K562 (cell line): ENCODE data around the gene SUDS3. TPM values are rescaled to one million over a fixed set of nuclear protein-coding genes. Genes with fewer than 3 reads are reported as not detected.
A peak's percentile ranks its signal among the peaks of the same experiment; 100 is the strongest.

ENCODE experiments used
- ATAC-seq: fragments of 200-7000 bp; cut with Tn5 transposase; 3 replicates; pipeline ENCODE4 v1.9.1; 2020; ENCODE audit warnings: moderate library complexity
- BruUV-seq: library from RNA; stranded (reverse); fragments of 400-500 nt; replicated peaks from 2 replicates; lab custom pipeline; 2021; lab: Mats Ljungman, UMichigan
- CTCF ChIA-PET: fragments of 300-600 bp; formaldehyde crosslinking; extraction: SDS; loops from one replicate; lab custom pipeline; 2021; ENCODE audit warnings: low intra/inter-chr PET ratio; lab: Yijun Ruan, JAX
- POLR2A ChIA-PET: fragments of 300-600, 350-650 bp; sonication (Branson Sonifier 250); formaldehyde crosslinking; extraction: SDS; loops from one replicate; lab custom pipeline; 2021; ENCODE audit warnings: antibody characterized with exemption, inconsistent platforms; lab: Yijun Ruan, JAX
- DNase-seq, 4 experiments: peaks; one replicate each; pipeline versions ENCODE4 v3.0.0 to v3.0.0-alpha.2; 2011 to 2018; ENCODE audit warnings: low spot score in 3 of 4, mixed read lengths in 3 of 4; ENCODE audit errors: extremely low read depth in 1 of 4
- FAIRE-seq: peaks from 2 replicates; lab custom pipeline; 2011; peaks lifted over from hg19 to GRCh38; lab: Jason Lieb, UNC
- H2AFZ ChIP-seq: 2 replicates; pipeline ENCODE4 v1.6.0; 2011; ENCODE audit warnings: low read depth, low read length, control low read depth, inconsistent platforms
- H3K27ac ChIP-seq: fragments of 200-600 bp; 3 replicates; pipeline ENCODE4 v1.8.0; 2011; ENCODE audit warnings: low read depth, mild to moderate bottlenecking, control low read depth, inconsistent platforms, low read length, moderate library complexity, mixed read lengths; ENCODE audit errors: extremely low read depth
- H3K27me3 ChIP-seq, 2 experiments: fragments of 300-600 bp in 1 of 2; 2 replicates in 1 of 2; 3 replicates in 1 of 2; pipeline versions ENCODE4 v1.6.0 to v1.8.0; 2011; ENCODE audit warnings: inconsistent platforms in 2 of 2, low read length in 2 of 2, mild to moderate bottlenecking in 1 of 2, mixed read lengths in 1 of 2, moderate library complexity in 1 of 2; ENCODE audit not compliant: control insufficient read depth in 2 of 2, insufficient read depth in 2 of 2
- H3K36me3 ChIP-seq: fragments of 300-600 bp; 3 replicates; pipeline ENCODE4 v1.8.0; 2011; ENCODE audit warnings: mild to moderate bottlenecking, low read length, inconsistent platforms; ENCODE audit not compliant: control insufficient read depth, insufficient read depth
- H3K4me1 ChIP-seq, 2 experiments: fragments of 200-600 bp in 1 of 2; replicated peaks in 1 of 2; 2 replicates in 1 of 2; 3 replicates in 1 of 2; pipeline versions ENCODE4 v1.5.1 to v1.8.0; 2011; ENCODE audit warnings: inconsistent platforms in 2 of 2, low read length in 2 of 2, mild to moderate bottlenecking in 1 of 2, mixed read lengths in 1 of 2, moderate library complexity in 1 of 2; ENCODE audit not compliant: control insufficient read depth in 2 of 2, insufficient read depth in 2 of 2
- H3K4me2 ChIP-seq: 2 replicates; pipeline ENCODE4 v1.6.1; 2011; ENCODE audit warnings: low read length, control low read depth, inconsistent platforms, mixed read lengths; ENCODE audit not compliant: insufficient read depth
- H3K4me3 ChIP-seq: fragments of 200-600 bp; sonication (generic), shearing (Covaris generic); 2 replicates; pipeline ENCODE4 v1.5.1; 2016; ENCODE audit warnings: control low read depth, inconsistent platforms
- H3K79me2 ChIP-seq: fragments of 200-600 bp; 3 replicates; pipeline ENCODE4 v1.8.0; 2011; ENCODE audit warnings: low read length, inconsistent platforms; ENCODE audit not compliant: control insufficient read depth, insufficient read depth
- H3K9ac ChIP-seq, 2 experiments: 2 replicates each; pipeline versions ENCODE4 v1.6.0 to v1.6.1; 2011; ENCODE audit warnings: low read depth in 2 of 2, low read length in 2 of 2, control low read depth in 1 of 2, inconsistent platforms in 1 of 2, mild to moderate bottlenecking in 1 of 2, mixed read lengths in 1 of 2; ENCODE audit not compliant: insufficient read depth in 1 of 2
- H3K9me1 ChIP-seq: one replicate; pipeline ENCODE4 v1.6.0; 2011; ENCODE audit warnings: inconsistent platforms, mild to moderate bottlenecking, low read length, moderate library complexity; ENCODE audit not compliant: control insufficient read depth, insufficient read depth
- H3K9me3 ChIP-seq: replicated peaks from 2 replicates; pipeline ENCODE4 v1.5.1; 2011; ENCODE audit warnings: low read depth, low read length, inconsistent platforms; ENCODE audit not compliant: control insufficient read depth, insufficient read depth
- H4K20me1 ChIP-seq: replicated peaks from 2 replicates; pipeline ENCODE4 v1.6.1; 2011; ENCODE audit warnings: low read length, inconsistent platforms, mixed read lengths; ENCODE audit not compliant: control insufficient read depth, insufficient read depth
- EP300 ChIP-seq: IDR thresholded peaks from 2 replicates; pipeline ENCODE4 v1.6.1; 2012; ENCODE audit warnings: low read length, improper control_type of control experiment
- HOXB6 ChIP-seq: fragments of 250-450 bp; sonication (Bioruptor Pico); IDR thresholded peaks from 2 replicates; pipeline ENCODE4 v1.5.1; 2022; ENCODE audit warnings: mild to moderate bottlenecking, borderline replicate concordance
- KLF10 ChIP-seq: fragments of 250-450 bp; sonication (Bioruptor Pico); IDR thresholded peaks from 2 replicates; pipeline ENCODE4 v1.6.1; 2021; ENCODE audit warnings: matching md5 sums
- MTA3 ChIP-seq: fragments of 450-650 bp; formaldehyde crosslinking; IDR thresholded peaks from 2 replicates; pipeline ENCODE4 v1.6.1; 2017; ENCODE audit warnings: mild to moderate bottlenecking, borderline replicate concordance
- POLR2H ChIP-seq: IDR thresholded peaks from 2 replicates; pipeline ENCODE4 v1.6.1; 2016; ENCODE audit warnings: missing genetic modification characterization, low read depth, mild to moderate bottlenecking, control low read depth, missing compliant biosample characterization, moderate library complexity
- RBM25 ChIP-seq: fragments of 200-400 bp; formaldehyde crosslinking; IDR thresholded peaks from 2 replicates; pipeline ENCODE4 v1.6.1; 2018; ENCODE audit warnings: low read length, low read depth, moderate library complexity; ENCODE audit not compliant: severe bottlenecking
- SMARCE1 ChIP-seq: fragments of 450-650 bp; IDR thresholded peaks from 2 replicates; pipeline ENCODE4 v1.7.1; 2016; ENCODE audit warnings: mild to moderate bottlenecking
- SRSF3 ChIP-seq: fragments of 200-400 bp; formaldehyde crosslinking; IDR thresholded peaks from 2 replicates; pipeline ENCODE4 v1.6.1; 2016; ENCODE audit warnings: mild to moderate bottlenecking, low read length, moderate library complexity; ENCODE audit not compliant: insufficient read depth
- XRCC3 ChIP-seq: fragments of 450-650 bp; IDR thresholded peaks from 2 replicates; pipeline ENCODE4 v1.6.1; 2017; ENCODE audit warnings: mild to moderate bottlenecking, moderate library complexity
- ZNF3 ChIP-seq: fragments of 250-450 bp; sonication (Bioruptor Pico); IDR thresholded peaks from 2 replicates; pipeline ENCODE4 v1.5.0; 2021; ENCODE audit warnings: mild to moderate bottlenecking, moderate library complexity
- WGBS: fragments of 100-300 bp; shearing (Covaris generic); methylation state at CpG from one replicate; pipeline ENCODE4 v1.1.6; 2016; ENCODE audit warnings: low coverage, mixed read lengths; ENCODE audit not compliant: insufficient coverage; ENCODE audit errors: missing lambda C conversion rate; 5-methylcytosine and 5-hydroxymethylcytosine counted together
- in situ Hi-C: fragments of 300-500 bp; cut with MboI; formaldehyde crosslinking; loops from 4 replicates; pipeline ENCODE4 v1.15.0; 2018; ENCODE audit warnings: inconsistent platforms, mixed read lengths
- intact Hi-C: fragments of 100-400 bp; cut with micrococcal nuclease; formaldehyde crosslinking; loops from 2 replicates; pipeline ENCODE4 v1.14.2; 2022
- polyA plus RNA-seq, 8 experiments: library from polyadenylated mRNA; depleted of rRNA in 4 of 8; stranded (reverse) in 5 of 8; unstranded in 3 of 8; fragments of >200 nt; fragmentation: Nextera tagmentation in 2 of 8; fragmentation: Illumina TruSeq in 1 of 8; extraction: Ambion mirVana in 2 of 8; extraction: Trizol in 1 of 8; gene quantifications; 2 replicates each; pipeline versions ENCODE4 v1.2.1 to v1.2.3, GENCODE V29; 2011 to 2014; ENCODE audit warnings: inconsistent platforms in 1 of 8, missing spikeins in 1 of 8
- total RNA-seq, 7 experiments: library from RNA; depleted of rRNA in 6 of 7; stranded (reverse); fragments of >200 nt in 6 of 7; fragmentation: Illumina TruSeq in 2 of 7; extraction: Trizol in 2 of 7; gene quantifications; 2 replicates each; pipeline versions ENCODE4 v1.2.1 to v1.2.3, GENCODE V29; 2011 to 2021; ENCODE audit warnings: low replicate concordance in 1 of 7
- TF ChIP-seq, protein P1 (sequence below): fragments of 250-450 bp; sonication (Bioruptor Pico); IDR thresholded peaks from 2 replicates; pipeline ENCODE4 v1.5.0; 2021; ENCODE audit warnings: mild to moderate bottlenecking, borderline replicate concordance
- TF ChIP-seq, protein P2 (sequence below): fragments of 250-450 bp; sonication (Bioruptor Pico); IDR thresholded peaks from 2 replicates; pipeline ENCODE4 v1.4.0; 2020
- TF ChIP-seq, protein P3 (sequence below): sonication (generic); formaldehyde crosslinking; IDR thresholded peaks from 2 replicates; pipeline ENCODE4 v1.8.0; 2022; ENCODE audit warnings: missing genetic modification reagents, mild to moderate bottlenecking, moderate library complexity, borderline replicate concordance
- TF ChIP-seq, protein P4 (sequence below): fragments of 450-650 bp; formaldehyde crosslinking; IDR thresholded peaks from 2 replicates; pipeline ENCODE4 v1.4.0; 2022; ENCODE audit warnings: missing genetic modification characterization

Gene SUDS3
- total and polyA plus RNA-seq, 9 of the 15 experiments (the other 6 are each of a cell fraction or from before 2014, with no cell fraction given): 6.6 to 30.5 (median 23.3) TPM

DNA sequence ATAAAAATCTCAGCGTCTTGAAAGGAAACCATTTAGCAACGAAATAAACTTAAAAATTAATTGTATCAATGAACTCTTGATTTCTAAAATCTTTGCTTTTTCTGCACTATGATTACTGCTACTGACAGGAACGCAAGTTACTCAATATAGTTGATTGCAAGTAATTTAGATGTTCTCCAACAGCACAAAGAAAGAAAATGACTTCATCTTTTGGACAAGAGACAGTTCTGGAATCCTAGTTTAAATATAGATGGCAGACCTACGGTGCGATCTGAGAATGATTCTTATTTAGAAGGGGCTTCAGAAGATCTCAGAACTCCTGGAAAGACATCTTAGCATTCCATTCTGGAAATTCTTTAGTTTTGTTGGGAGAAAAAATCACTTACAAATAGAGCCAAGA lies 1.4 kb upstream of the SUDS3 start:
- 10% methylated on average over 5 of the region's 5 CpGs for WGBS
- H3K9ac ChIP-seq: peak overlapping the region in 1 of 2 experiments; percentile 89; a peak in 2 of 4 replicates
- no peaks in the 10 kb centered on the region for H3K27me3 ChIP-seq
- intact Hi-C loops: loop anchor here (5.0 kb wide), 1 partner anchor 498 kb away; no protein-coding TSS in a partner anchor
- peak overlapping the region; percentile 94 for H3K4me2 ChIP-seq
- BruUV-seq: no TSS peak
- TF ChIP-seq RBM25 (no peak), XRCC3 (no peak), SRSF3 (no peak), EP300 (0 out of 2 replicates have a peak, but pooled peaks have one; percentile 8), SMARCE1 (no peak), HOXB6 (CRISPR knock-in tag) (no peak), ZNF3 (CRISPR knock-in tag) (no peak), POLR2H (tag) (0 out of 2 replicates have a peak, but pooled peaks have one; percentile 26), KLF10 (CRISPR knock-in tag) (no peak), MTA3 (no peak)
- TF ChIP-seq, protein P1, sequence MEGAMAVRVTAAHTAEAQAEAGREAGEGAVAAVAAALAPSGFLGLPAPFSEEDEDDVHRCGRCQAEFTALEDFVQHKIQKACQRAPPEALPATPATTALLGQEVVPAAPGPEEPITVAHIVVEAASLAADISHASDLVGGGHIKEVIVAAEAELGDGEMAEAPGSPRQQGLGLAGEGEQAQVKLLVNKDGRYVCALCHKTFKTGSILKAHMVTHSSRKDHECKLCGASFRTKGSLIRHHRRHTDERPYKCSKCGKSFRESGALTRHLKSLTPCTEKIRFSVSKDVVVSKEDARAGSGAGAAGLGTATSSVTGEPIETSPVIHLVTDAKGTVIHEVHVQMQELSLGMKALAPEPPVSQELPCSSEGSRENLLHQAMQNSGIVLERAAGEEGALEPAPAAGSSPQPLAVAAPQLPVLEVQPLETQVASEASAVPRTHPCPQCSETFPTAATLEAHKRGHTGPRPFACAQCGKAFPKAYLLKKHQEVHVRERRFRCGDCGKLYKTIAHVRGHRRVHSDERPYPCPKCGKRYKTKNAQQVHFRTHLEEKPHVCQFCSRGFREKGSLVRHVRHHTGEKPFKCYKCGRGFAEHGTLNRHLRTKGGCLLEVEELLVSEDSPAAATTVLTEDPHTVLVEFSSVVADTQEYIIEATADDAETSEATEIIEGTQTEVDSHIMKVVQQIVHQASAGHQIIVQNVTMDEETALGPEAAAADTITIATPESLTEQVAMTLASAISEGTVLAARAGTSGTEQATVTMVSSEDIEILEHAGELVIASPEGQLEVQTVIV (CRISPR knock-in tag): no peak
- TF ChIP-seq, protein P2, sequence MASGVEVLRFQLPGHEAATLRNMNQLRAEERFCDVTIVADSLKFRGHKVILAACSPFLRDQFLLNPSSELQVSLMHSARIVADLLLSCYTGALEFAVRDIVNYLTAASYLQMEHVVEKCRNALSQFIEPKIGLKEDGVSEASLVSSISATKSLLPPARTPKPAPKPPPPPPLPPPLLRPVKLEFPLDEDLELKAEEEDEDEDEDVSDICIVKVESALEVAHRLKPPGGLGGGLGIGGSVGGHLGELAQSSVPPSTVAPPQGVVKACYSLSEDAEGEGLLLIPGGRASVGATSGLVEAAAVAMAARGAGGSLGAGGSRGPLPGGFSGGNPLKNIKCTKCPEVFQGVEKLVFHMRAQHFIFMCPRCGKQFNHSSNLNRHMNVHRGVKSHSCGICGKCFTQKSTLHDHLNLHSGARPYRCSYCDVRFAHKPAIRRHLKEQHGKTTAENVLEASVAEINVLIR (CRISPR knock-in tag): no peak
- TF ChIP-seq, protein P3, sequence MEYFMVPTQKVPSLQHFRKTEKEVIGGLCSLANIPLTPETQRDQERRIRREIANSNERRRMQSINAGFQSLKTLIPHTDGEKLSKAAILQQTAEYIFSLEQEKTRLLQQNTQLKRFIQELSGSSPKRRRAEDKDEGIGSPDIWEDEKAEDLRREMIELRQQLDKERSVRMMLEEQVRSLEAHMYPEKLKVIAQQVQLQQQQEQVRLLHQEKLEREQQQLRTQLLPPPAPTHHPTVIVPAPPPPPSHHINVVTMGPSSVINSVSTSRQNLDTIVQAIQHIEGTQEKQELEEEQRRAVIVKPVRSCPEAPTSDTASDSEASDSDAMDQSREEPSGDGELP (CRISPR knock-in tag): no peak
- TF ChIP-seq, protein P4, sequence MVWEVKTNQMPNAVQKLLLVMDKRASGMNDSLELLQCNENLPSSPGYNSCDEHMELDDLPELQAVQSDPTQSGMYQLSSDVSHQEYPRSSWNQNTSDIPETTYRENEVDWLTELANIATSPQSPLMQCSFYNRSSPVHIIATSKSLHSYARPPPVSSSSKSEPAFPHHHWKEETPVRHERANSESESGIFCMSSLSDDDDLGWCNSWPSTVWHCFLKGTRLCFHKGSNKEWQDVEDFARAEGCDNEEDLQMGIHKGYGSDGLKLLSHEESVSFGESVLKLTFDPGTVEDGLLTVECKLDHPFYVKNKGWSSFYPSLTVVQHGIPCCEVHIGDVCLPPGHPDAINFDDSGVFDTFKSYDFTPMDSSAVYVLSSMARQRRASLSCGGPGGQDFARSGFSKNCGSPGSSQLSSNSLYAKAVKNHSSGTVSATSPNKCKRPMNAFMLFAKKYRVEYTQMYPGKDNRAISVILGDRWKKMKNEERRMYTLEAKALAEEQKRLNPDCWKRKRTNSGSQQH (CRISPR knock-in tag): no peak
- peaks cover 6% of the 10 kb centered on the region for H4K20me1 ChIP-seq
- H3K9me3 ChIP-seq: no peaks in the 10 kb centered on the region
- POLR2A ChIA-PET: interaction anchor here (0.7 to 2.1 kb wide), 4 partner anchors 16 to 255 kb away, joined by 3 to 14 read pairs (median 10); no protein-coding TSS in a partner anchor
- peaks cover 7% of the 10 kb centered on the region; the same call in 2 of the 3 replicates for H3K36me3 ChIP-seq
- FAIRE-seq (no peak), DNase-seq (no peak), ATAC-seq (no peak)
- peaks cover 14 to 26% of the 10 kb centered on the region in 2 experiments; a peak in 4 of 5 replicates for H3K4me1 ChIP-seq
- peak overlapping the region; percentile 88; the same call in 1 of the 2 replicates for H3K4me3 ChIP-seq
- H3K27ac ChIP-seq: peak overlapping the region; percentile 96; the same call in 2 of the 3 replicates
- CTCF ChIA-PET: interaction anchor here (0.5 to 4.6 kb wide), 4 partner anchors 75 to 254 kb away, joined by 3 to 62 read pairs (median 19); no protein-coding TSS in a partner anchor
- in situ Hi-C loops: loop anchor here (5.0 to 25.0 kb wide), 2 partner anchors 188 to 253 kb away; no protein-coding TSS in a partner anchor
- H3K79me2 ChIP-seq: peaks cover 65% of the 10 kb centered on the region
- H2AFZ ChIP-seq: peak overlapping the region; percentile 100
- H3K9me1 ChIP-seq: no peaks in the 10 kb centered on the region
